IPS-11a (cell line): ENCODE measurements around the gene GFRAL.
"Not testable (repeated sequence)": the region's sequence is repeated elsewhere in the genome, so short reads cannot be mapped to it uniquely, and the experiment has no call there.

Experiments used
- H3K4me3 ChIP-seq: one replicate; pipeline ENCODE4 v1.5.1; 2013; ENCODE audit warnings: low read depth, low read length, control low read depth

The GFRAL gene

DNA sequence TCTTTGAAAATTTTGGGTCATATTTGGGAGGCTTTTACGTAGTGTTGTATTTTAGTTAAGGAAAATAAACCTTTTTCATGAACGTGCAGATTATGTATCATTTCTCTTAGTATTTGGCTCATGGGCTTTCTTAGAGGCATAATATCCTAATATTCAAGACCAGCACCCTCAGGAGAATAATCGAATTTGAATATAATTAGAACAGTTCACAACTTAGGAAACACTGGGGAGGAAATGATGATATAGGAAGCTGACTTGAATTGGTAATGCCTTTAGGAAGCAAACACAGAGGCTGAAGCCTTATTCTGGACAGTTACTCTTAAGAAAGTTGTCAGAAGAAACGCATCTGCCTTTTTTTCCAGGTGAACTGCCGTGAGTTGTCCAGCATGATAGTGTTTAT is at the start of gene GFRAL:
GFRAL (plus strand) TSS at position 301 of the 400 bp plus-strand sequence; CDS start at position 387, 86 bp downstream.
- no peak within 1 kb of the TSS for H3K4me3 ChIP-seq

DNA sequence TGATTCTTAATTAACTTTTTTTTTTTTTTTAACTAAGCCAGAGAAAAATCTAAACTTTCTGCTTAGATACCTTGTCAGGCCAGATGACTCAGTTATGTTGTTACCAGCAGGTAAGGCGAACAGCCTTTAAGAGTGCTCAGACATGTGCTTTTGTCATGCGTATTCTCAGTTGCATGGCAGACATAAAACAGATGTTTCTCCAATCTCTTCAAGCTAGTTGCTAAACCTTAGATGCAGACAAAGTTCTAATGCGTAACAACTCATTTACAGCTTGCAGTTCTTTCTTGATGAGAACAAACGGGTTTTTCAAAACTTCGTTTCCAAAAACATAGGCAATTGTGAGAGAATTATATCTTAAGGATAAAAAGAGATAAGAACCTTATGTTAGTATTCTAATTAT is 49.6 kb upstream of the GFRAL start:
- H3K4me3 ChIP-seq = no peak overlapping the region

DNA sequence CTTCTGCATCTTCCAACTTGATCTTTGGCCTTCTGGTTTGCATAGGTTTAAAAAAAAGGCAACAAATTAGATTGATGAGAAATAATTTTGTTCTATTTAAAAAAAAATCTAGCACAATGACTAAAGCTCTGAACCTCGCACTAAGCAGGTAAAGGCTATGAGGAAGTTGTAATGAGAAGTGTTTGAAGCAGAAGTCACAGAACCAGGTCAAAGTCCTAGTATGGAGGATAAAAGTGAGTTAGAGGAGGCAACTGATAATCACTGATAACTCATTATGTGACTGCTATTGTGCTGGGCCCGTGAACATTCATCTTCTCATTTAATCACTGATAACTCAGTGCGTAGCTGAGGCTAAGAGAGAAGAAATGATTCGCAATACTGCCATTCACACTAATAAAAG is 46.1 kb upstream of the GFRAL start:
- no peak overlapping the region for H3K4me3 ChIP-seq

GRCh38 chr6:55282115-55282514 is 45.2 kb upstream of the GFRAL start:
- no peak overlapping the region for H3K4me3 ChIP-seq

DNA sequence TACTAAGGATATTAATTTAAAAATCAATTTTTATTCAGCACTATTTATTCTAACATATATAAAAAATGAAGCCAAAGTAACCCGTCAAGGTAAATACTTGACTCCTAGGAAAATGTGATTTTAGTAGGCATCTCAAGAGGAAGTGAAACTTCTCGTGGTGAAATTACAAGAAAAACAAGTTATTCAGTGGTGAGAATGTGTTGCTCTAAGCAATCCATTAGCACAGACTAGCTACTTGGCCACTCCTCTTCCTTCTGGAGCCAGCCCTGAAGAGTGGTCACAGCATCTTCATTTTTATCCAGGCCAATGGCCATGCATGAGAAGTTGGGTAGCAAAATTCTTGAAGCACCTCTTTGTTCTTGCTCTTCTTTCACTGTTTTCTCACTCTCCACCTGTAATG is 40.4 kb upstream of the GFRAL start:
- H3K4me3 ChIP-seq = no peak overlapping the region

- no peak overlapping the region for H3K4me3 ChIP-seq
These were observed 36.5 kb upstream of the GFRAL start for GRCh38 chr6:55290736-55291135.

DNA sequence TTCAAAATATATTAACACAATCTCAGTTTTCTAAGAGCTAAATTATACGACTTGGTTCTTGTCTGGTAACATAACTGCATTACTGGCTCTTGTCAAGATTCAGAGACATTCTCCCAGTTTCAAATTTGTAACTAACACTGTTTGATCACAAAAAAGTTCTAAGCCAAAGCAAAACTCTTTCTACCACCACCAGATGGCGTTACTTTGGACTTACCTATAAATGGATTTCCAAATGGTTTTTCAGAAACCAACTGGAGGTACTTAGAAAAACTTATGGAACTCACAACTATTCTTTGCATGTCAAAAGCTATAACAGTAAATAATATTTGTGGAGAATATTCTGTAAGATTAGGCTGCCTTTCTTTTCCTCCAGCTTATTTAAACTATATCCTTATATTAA is 34.2 kb upstream of the GFRAL start:
- no peak overlapping the region for H3K4me3 ChIP-seq

GRCh38 chr6:55297214-55297613 is 30.1 kb upstream of the GFRAL start:
- not testable (repeated sequence) for H3K4me3 ChIP-seq

- H3K4me3 ChIP-seq = no peak overlapping the region
These were observed 27.8 kb upstream of the GFRAL start for GRCh38 chr6:55299286-55299985.

GRCh38 chr6:55304747-55305146 is 22.5 kb upstream of the GFRAL start:
- H3K4me3 ChIP-seq = no peak overlapping the region

- H3K4me3 ChIP-seq = no peak overlapping the region
These were observed 7.1 kb upstream of the GFRAL start for GRCh38 chr6:55319961-55320695.

- H3K4me3 ChIP-seq = no peak overlapping the region
These were observed 6.6 kb upstream of the GFRAL start for GRCh38 chr6:55320696-55321086.

- no peak overlapping the region for H3K4me3 ChIP-seq
These were observed 49.9 kb downstream of the GFRAL start for GRCh38 chr6:55377150-55377549.

- no peak overlapping the region for H3K4me3 ChIP-seq
These were observed 52.2 kb downstream of the GFRAL start for GRCh38 chr6:55379471-55379870.

DNA sequence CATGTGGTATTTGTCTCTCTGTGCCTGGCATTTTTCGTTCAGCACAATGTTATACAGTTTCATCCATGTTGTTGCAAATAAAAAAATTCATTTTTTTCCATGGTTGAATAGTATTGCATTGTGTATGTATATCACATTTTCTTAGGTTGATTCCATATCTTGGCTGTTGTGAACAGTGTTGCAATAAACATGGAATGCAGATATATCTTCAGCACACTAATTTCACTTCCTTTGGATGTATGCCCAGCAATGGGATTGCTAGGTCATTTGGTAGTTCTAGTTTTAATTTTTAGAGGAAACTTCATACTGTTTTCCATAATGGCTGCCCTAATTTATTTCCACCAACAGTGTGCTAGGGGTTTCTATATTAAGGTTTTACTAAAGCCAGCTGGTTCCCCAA is 52.6 kb downstream of the GFRAL start:
- no peak overlapping the region for H3K4me3 ChIP-seq

- no peak overlapping the region for H3K4me3 ChIP-seq
These were observed 60.9 kb downstream of the GFRAL start for GRCh38 chr6:55388211-55388610.

GRCh38 chr6:55395871-55396270 is 68.6 kb downstream of the GFRAL start:
- H3K4me3 ChIP-seq = no peak overlapping the region

- H3K4me3 ChIP-seq = no peak overlapping the region
These were observed 70.7 kb downstream of the GFRAL start for GRCh38 chr6:55397986-55398385.

- H3K4me3 ChIP-seq = no peak overlapping the region
These were observed 72.1 kb downstream of the GFRAL start for GRCh38 chr6:55399351-55399750.

- H3K4me3 ChIP-seq = no peak overlapping the region
These were observed 78.4 kb downstream of the GFRAL start for GRCh38 chr6:55405474-55406235.

DNA sequence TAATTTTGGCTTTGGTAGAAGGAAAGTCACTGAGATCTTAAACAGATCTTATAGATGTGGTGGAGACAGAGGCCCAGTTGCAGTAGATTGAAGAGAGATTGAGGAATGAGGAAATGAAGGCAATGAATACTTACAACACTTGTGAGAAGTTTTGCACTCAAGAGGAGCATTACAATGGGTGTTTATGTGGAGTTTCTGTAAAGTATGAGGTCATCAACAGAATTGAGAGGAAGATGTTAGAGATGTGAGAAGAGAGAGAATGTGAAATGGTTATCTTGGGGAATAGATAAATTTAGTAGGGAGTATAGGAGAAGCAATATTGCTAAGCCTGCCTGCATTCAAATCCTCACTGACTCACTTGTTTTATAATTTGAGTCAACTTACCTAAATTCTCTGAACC is 83.4 kb downstream of the GFRAL start:
- no peak overlapping the region for H3K4me3 ChIP-seq

DNA sequence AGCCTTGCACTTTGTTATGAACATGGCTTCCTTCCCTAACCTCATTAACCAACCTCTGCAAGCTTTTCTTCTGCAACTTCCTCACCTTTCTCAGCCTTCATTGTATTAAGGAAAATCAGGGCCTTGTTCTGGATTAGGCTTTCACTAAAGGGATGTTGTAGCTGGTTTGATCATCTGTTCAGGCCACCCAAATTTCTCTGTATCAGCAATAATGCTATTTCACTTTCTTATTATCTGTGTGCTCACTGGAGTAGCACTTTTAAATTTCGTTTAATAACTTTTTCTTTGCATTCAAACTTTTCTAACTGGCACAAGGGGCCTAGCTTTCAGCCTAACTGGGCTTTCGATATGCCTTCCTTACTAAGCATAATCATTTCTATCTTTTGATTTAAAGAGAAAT is 96.7 kb downstream of the GFRAL start:
- H3K4me3 ChIP-seq = no peak overlapping the region
